ENCODE results near the gene KCNG2.

GRCh38 chr18:79931475-79931874 lies 133.7 kb downstream of the KCNG2 start:
- TF ChIP-seq CTCF (conservative IDR thresholded peaks at IDR 0.05; ENCODE audit: low read length) (no peak), EZH2phosphoT487 (IDR thresholded peaks at IDR 0.05; ENCODE audit: borderline replicate concordance) (no peak)

Measured in Loucy (cell line).